ENCODE measurements around the gene CMTM3.
"Not testable (repeated sequence)": the region's sequence is repeated elsewhere in the genome, so short reads cannot be mapped to it uniquely, and the experiment has no call there.

The CMTM3 gene

GRCh38 chr16:66631558-66631957, 27.1 kb downstream of the CMTM3 start:
- not testable (repeated sequence) for DNase-seq (ENCODE audit: low read depth in 1 of 2, low spot score in 1 of 2)

GRCh38 chr16:66634527-66635196, 30.2 kb downstream of the CMTM3 start:
- no peak for DNase-seq (ENCODE audit: low read depth in 1 of 2, low spot score in 1 of 2)

- no peak for DNase-seq (ENCODE audit: low read depth in 1 of 2, low spot score in 1 of 2)
Observed at GRCh38 chr16:66635406-66635805, 30.9 kb downstream of the CMTM3 start.

GRCh38 chr16:66636199-66636598, 31.7 kb downstream of the CMTM3 start:
- no peak for DNase-seq (ENCODE audit: low read depth in 1 of 2, low spot score in 1 of 2)

GRCh38 chr16:66637806-66638205, 33.3 kb downstream of the CMTM3 start:
- no peak for DNase-seq (ENCODE audit: low read depth in 1 of 2, low spot score in 1 of 2)

GRCh38 chr16:66639091-66639885, 34.8 kb downstream of the CMTM3 start:
- no peak for DNase-seq (ENCODE audit: low read depth in 1 of 2, low spot score in 1 of 2)

GRCh38 chr16:66640724-66641314, 36.3 kb downstream of the CMTM3 start:
- DNase-seq (ENCODE audit: low read depth in 1 of 2, low spot score in 1 of 2): no peak

- DNase-seq (ENCODE audit: low read depth in 1 of 2, low spot score in 1 of 2): no peak
Observed at GRCh38 chr16:66641387-66641786, 36.9 kb downstream of the CMTM3 start.

- no peak for DNase-seq (ENCODE audit: low read depth in 1 of 2, low spot score in 1 of 2)
Observed at GRCh38 chr16:66647866-66648265, 43.4 kb downstream of the CMTM3 start.

GRCh38 chr16:66649167-66649566, 44.7 kb downstream of the CMTM3 start:
- DNase-seq (ENCODE audit: low read depth in 1 of 2, low spot score in 1 of 2): no peak

- DNase-seq (ENCODE audit: low read depth in 1 of 2, low spot score in 1 of 2): no peak
Observed at GRCh38 chr16:66649636-66650205, 45.2 kb downstream of the CMTM3 start.

- peak; percentile 47 to 71 for DNase-seq (ENCODE audit: low read depth in 1 of 2, low spot score in 1 of 2)
Observed at GRCh38 chr16:66650707-66651473, 46.4 kb downstream of the CMTM3 start.

GRCh38 chr16:66651474-66651765, 46.9 kb downstream of the CMTM3 start:
- no peak for DNase-seq (ENCODE audit: low read depth in 1 of 2, low spot score in 1 of 2)

GRCh38 chr16:66651965-66652364, 47.5 kb downstream of the CMTM3 start:
- DNase-seq (ENCODE audit: low read depth in 1 of 2, low spot score in 1 of 2): no peak

GRCh38 chr16:66652661-66653360, 48.3 kb downstream of the CMTM3 start:
- no peak for DNase-seq (ENCODE audit: low read depth in 1 of 2, low spot score in 1 of 2)

GRCh38 chr16:66653581-66654350, 49.3 kb downstream of the CMTM3 start:
- no peak for DNase-seq (ENCODE audit: low read depth in 1 of 2, low spot score in 1 of 2)

- no peak for DNase-seq (ENCODE audit: low read depth in 1 of 2, low spot score in 1 of 2)
Observed at GRCh38 chr16:66656547-66656946, 52.0 kb downstream of the CMTM3 start.

- no peak for DNase-seq (ENCODE audit: low read depth in 1 of 2, low spot score in 1 of 2)
Observed at GRCh38 chr16:66658143-66658859, 53.8 kb downstream of the CMTM3 start.

GRCh38 chr16:66658860-66659190, 54.3 kb downstream of the CMTM3 start:
- no peak for DNase-seq (ENCODE audit: low read depth in 1 of 2, low spot score in 1 of 2)

Data from activated CD4-positive, alpha-beta T cell treated with anti-CD3 and anti-CD28 coated beads, Interleukin-2, amount 50 U/mL, for 24 hours (primary cell).